Hypothalamus (tissue), 51 donors: Measurements from ENCODE around the gene GDPD4.

Source experiments
- DNase-seq, 51 donors: peaks; one replicate each; lab custom pipeline; 2025; lab: John Stamatoyannopoulos, UW

The GDPD4 gene

GRCh38 chr11:77249427-77249826, 52.1 kb downstream of the GDPD4 start:
- DNase-seq = no peak

- no peak for DNase-seq
Measured at GRCh38 chr11:77244277-77245027, 57.0 kb downstream of the GDPD4 start.

- DNase-seq = no peak
Measured at GRCh38 chr11:77236901-77237300, 64.6 kb downstream of the GDPD4 start.

- DNase-seq = no peak
Measured at GRCh38 chr11:77233011-77233410, 68.5 kb downstream of the GDPD4 start.

GRCh38 chr11:77232242-77232641, 69.2 kb downstream of the GDPD4 start:
- no peak for DNase-seq

GRCh38 chr11:77231800-77232199, 69.7 kb downstream of the GDPD4 start:
- no peak for DNase-seq

- DNase-seq = no peak
Measured at GRCh38 chr11:77230878-77231605, 70.4 kb downstream of the GDPD4 start.

- DNase-seq = no peak
Measured at GRCh38 chr11:77223797-77224196, 77.7 kb downstream of the GDPD4 start.

GRCh38 chr11:77217156-77217555, 84.3 kb downstream of the GDPD4 start:
- no peak for DNase-seq

- DNase-seq = no peak
Measured at GRCh38 chr11:77215106-77215505, 86.4 kb downstream of the GDPD4 start.

GRCh38 chr11:77214557-77214956, 86.9 kb downstream of the GDPD4 start:
- DNase-seq = no peak

GRCh38 chr11:77213589-77214428, 87.7 kb downstream of the GDPD4 start:
- no peak for DNase-seq

GRCh38 chr11:77213029-77213579, 88.4 kb downstream of the GDPD4 start:
- no peak for DNase-seq

GRCh38 chr11:77212314-77213007, 89.0 kb downstream of the GDPD4 start:
- no peak for DNase-seq

- no peak for DNase-seq
Measured at GRCh38 chr11:77211594-77212251, 89.8 kb downstream of the GDPD4 start.

GRCh38 chr11:77211040-77211451, 90.4 kb downstream of the GDPD4 start:
- DNase-seq = no peak

GRCh38 chr11:77209663-77210062, 91.8 kb downstream of the GDPD4 start:
- no peak for DNase-seq

- DNase-seq = no peak
Measured at GRCh38 chr11:77208535-77208934, 93.0 kb downstream of the GDPD4 start.

GRCh38 chr11:77207618-77208313, 93.7 kb downstream of the GDPD4 start:
- no peak for DNase-seq
